ENCODE data around the gene TM4SF4.

The TM4SF4 gene

DNA sequence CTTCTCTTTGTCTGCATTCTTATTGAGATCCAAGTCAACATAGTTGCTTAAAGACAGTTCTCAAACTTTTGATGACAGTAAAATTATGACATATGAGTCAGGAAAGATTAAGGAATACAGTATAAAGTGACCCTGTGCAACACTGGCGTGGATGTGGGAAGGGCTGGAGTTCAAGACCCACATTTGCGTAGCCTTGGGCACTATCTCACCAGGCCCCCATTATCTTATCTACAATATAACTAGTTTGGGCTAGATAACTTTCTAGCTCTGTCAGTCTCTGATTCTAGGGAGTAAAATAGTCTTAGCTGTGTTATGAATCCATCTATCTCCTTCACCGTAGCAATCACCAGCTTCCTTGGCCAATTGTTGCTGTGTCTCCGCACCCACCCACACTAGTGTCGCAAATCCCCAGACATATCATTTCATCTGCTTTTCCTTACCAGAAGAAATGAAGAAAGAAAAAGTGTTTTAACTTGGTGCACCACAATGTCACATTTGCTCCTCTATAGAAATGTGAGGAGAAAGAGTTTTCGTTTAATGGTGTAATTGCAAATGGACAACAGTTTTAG, 14.9 kb upstream of the TM4SF4 start:
- Histone ChIP-seq H4K8ac (ENCODE audit: low read depth, low read length) (no peak overlapping the region), H3K9me3 (ENCODE audit: insufficient read depth, low read depth, low read length) (peaks cover 3% of the 10 kb centered on the region), H3K4me1 (ENCODE audit: control insufficient read depth in 1 of 2, insufficient read depth in 2 of 2, low read length in 2 of 2) (peaks cover 3 to 5% of the 10 kb centered on the region in 2 experiments), H3K4me3 (ENCODE audit: low read depth, low read length) (no peak overlapping the region), H2BK12ac (ENCODE audit: low read length) (no peak overlapping the region), H3K79me2 (ENCODE audit: control insufficient read depth, insufficient read depth, low read length, poor library complexity) (no peaks in the 10 kb centered on the region), H2AFZ (ENCODE audit: insufficient read depth, low read length, poor library complexity) (no peak overlapping the region), H4K12ac (ENCODE audit: low read depth, low read length) (no peak overlapping the region), H3K79me1 (ENCODE audit: low read length) (no peaks in the 10 kb centered on the region), H3K4me2 (ENCODE audit: low read length) (no peak overlapping the region), H2BK5ac (ENCODE audit: low read depth, low read length, poor library complexity) (no peak overlapping the region), H3K9ac (ENCODE audit: low read length) (no peak overlapping the region), H3K36me3 (ENCODE audit: control insufficient read depth in 1 of 2, insufficient read depth in 2 of 2, low read length in 2 of 2) (no peaks in the 10 kb centered on the region), H3K27me3 (ENCODE audit: insufficient read depth, low read length) (no peaks in the 10 kb centered on the region), H2BK120ac (ENCODE audit: insufficient read depth, low read length, poor library complexity) (no peak overlapping the region), H3K14ac (ENCODE audit: low read length) (no peak overlapping the region), H3K27ac (ENCODE audit: low read depth, low read length) (no peak overlapping the region), H3K18ac (ENCODE audit: low read length) (no peak overlapping the region), H3K23ac (ENCODE audit: low read length) (no peak overlapping the region), H2AK5ac (ENCODE audit: low read length) (no peak overlapping the region), H4K91ac (ENCODE audit: low read depth, low read length) (no peak overlapping the region), H3K4ac (ENCODE audit: low read depth, low read length) (no peak overlapping the region)
- DNase-seq = no peak
- WGBS (ENCODE audit: extremely low coverage, insufficient coverage, insufficient read length) = 100% methylated on average over 1 of the region's 6 CpGs

DNA sequence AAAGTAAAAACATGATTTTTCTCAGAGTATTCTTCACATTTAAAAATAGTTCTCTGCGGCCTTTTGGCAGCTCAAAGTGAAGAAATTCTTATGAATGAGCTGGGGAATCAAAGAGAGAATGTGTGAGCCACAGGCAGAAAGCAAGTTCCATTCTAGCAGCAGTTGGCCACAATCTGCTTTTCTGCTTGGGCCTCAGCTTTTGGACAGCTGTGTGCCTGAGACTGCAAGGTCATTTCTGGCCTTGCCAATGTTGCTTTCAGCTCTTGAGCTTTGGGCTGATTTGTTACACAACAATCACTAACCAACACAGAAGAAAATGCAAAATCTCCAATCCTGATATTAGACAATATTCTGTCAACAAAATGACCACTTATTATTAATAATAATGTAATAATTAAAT, 14.4 kb upstream of the TM4SF4 start:
- Histone ChIP-seq H4K8ac (ENCODE audit: low read depth, low read length) (no peak overlapping the region), H2BK5ac (ENCODE audit: low read depth, low read length, poor library complexity) (no peak overlapping the region), H3K36me3 (ENCODE audit: control insufficient read depth in 1 of 2, insufficient read depth in 2 of 2, low read length in 2 of 2) (no peaks in the 10 kb centered on the region), H2AFZ (ENCODE audit: insufficient read depth, low read length, poor library complexity) (no peak overlapping the region), H3K4ac (ENCODE audit: low read depth, low read length) (no peak overlapping the region), H3K27me3 (ENCODE audit: insufficient read depth, low read length) (no peaks in the 10 kb centered on the region), H3K9me3 (ENCODE audit: insufficient read depth, low read depth, low read length) (peaks cover 6% of the 10 kb centered on the region), H3K27ac (ENCODE audit: low read depth, low read length) (no peak overlapping the region), H3K79me1 (ENCODE audit: low read length) (no peaks in the 10 kb centered on the region), H3K4me1 (ENCODE audit: control insufficient read depth in 1 of 2, insufficient read depth in 2 of 2, low read length in 2 of 2) (peaks cover 0 to 2% of the 10 kb centered on the region in 2 experiments), H4K12ac (ENCODE audit: low read depth, low read length) (no peak overlapping the region), H2BK12ac (ENCODE audit: low read length) (no peak overlapping the region), H3K18ac (ENCODE audit: low read length) (no peak overlapping the region), H3K79me2 (ENCODE audit: control insufficient read depth, insufficient read depth, low read length, poor library complexity) (no peaks in the 10 kb centered on the region), H2AK5ac (ENCODE audit: low read length) (no peak overlapping the region), H4K91ac (ENCODE audit: low read depth, low read length) (no peak overlapping the region), H3K23ac (ENCODE audit: low read length) (no peak overlapping the region), H3K9ac (ENCODE audit: low read length) (no peak overlapping the region), H3K14ac (ENCODE audit: low read length) (no peak overlapping the region), H2BK120ac (ENCODE audit: insufficient read depth, low read length, poor library complexity) (no peak overlapping the region), H3K4me2 (ENCODE audit: low read length) (no peak overlapping the region), H3K4me3 (ENCODE audit: low read depth, low read length) (no peak overlapping the region)
- no peak for DNase-seq
- no CpG with 5 or more reads among the region's 1 CpG for WGBS (ENCODE audit: extremely low coverage, insufficient coverage, insufficient read length)

DNA sequence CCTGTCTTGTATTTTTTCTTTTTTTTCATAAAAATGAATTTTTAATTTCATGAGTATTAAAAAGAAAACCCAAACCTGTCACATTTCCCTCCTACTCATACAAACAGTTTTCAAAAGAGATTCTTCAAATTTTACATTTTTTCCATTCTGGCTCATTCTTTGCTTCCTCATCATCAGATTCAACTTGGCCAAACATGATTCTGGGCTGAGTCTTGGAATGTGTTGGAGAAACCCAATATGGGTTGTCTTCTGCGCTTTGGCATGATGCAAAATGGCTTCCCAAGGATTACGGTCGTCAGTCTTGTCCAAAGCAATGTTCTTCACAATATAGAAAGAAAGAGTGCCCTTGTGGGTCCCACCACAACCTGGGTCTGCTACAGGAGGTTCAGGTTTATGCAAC, 12.4 kb upstream of the TM4SF4 start:
- Histone ChIP-seq H2AK5ac (ENCODE audit: low read length) (no peak overlapping the region), H3K27ac (ENCODE audit: low read depth, low read length) (no peak overlapping the region), H3K79me1 (ENCODE audit: low read length) (no peaks in the 10 kb centered on the region), H3K9ac (ENCODE audit: low read length) (no peak overlapping the region), H3K4me1 (ENCODE audit: control insufficient read depth in 1 of 2, insufficient read depth in 2 of 2, low read length in 2 of 2) (peaks cover 3% of the 10 kb centered on the region in 2 experiments), H2BK12ac (ENCODE audit: low read length) (no peak overlapping the region), H3K79me2 (ENCODE audit: control insufficient read depth, insufficient read depth, low read length, poor library complexity) (no peaks in the 10 kb centered on the region), H3K4me3 (ENCODE audit: low read depth, low read length) (no peak overlapping the region), H4K91ac (ENCODE audit: low read depth, low read length) (no peak overlapping the region), H3K14ac (ENCODE audit: low read length) (no peak overlapping the region), H3K36me3 (ENCODE audit: control insufficient read depth in 1 of 2, insufficient read depth in 2 of 2, low read length in 2 of 2) (no peaks in the 10 kb centered on the region), H3K4ac (ENCODE audit: low read depth, low read length) (no peak overlapping the region), H3K18ac (ENCODE audit: low read length) (no peak overlapping the region), H4K8ac (ENCODE audit: low read depth, low read length) (no peak overlapping the region), H4K12ac (ENCODE audit: low read depth, low read length) (no peak overlapping the region), H2AFZ (ENCODE audit: insufficient read depth, low read length, poor library complexity) (no peak overlapping the region), H2BK5ac (ENCODE audit: low read depth, low read length, poor library complexity) (no peak overlapping the region), H2BK120ac (ENCODE audit: insufficient read depth, low read length, poor library complexity) (no peak overlapping the region), H3K9me3 (ENCODE audit: insufficient read depth, low read depth, low read length) (peaks cover 6% of the 10 kb centered on the region), H3K27me3 (ENCODE audit: insufficient read depth, low read length) (no peaks in the 10 kb centered on the region), H3K4me2 (ENCODE audit: low read length) (no peak overlapping the region), H3K23ac (ENCODE audit: low read length) (no peak overlapping the region)
- peak in 1 of 2 donors; percentile 43 for DNase-seq
- no CpG with 5 or more reads among the region's 3 CpGs for WGBS (ENCODE audit: extremely low coverage, insufficient coverage, insufficient read length)

GRCh38 chr3:149462581-149463011, 11.9 kb upstream of the TM4SF4 start:
- DNase-seq = no peak
- H2BK5ac ChIP-seq (ENCODE audit: low read depth, low read length, poor library complexity) = no peak overlapping the region

More at GRCh38 chr3:149462581-149463011, 11.9 kb upstream of the TM4SF4 start:
- Histone ChIP-seq H4K12ac (ENCODE audit: low read depth, low read length) (no peak overlapping the region), H4K8ac (ENCODE audit: low read depth, low read length) (no peak overlapping the region), H2AK5ac (ENCODE audit: low read length) (no peak overlapping the region), H3K14ac (ENCODE audit: low read length) (no peak overlapping the region), H3K27ac (ENCODE audit: low read depth, low read length) (no peak overlapping the region), H3K4me2 (ENCODE audit: low read length) (no peak overlapping the region), H2BK12ac (ENCODE audit: low read length) (no peak overlapping the region), H2BK120ac (ENCODE audit: insufficient read depth, low read length, poor library complexity) (no peak overlapping the region), H3K27me3 (ENCODE audit: insufficient read depth, low read length) (no peaks in the 10 kb centered on the region), H3K4me1 (ENCODE audit: control insufficient read depth in 1 of 2, insufficient read depth in 2 of 2, low read length in 2 of 2) (peaks cover 3% of the 10 kb centered on the region in 2 experiments), H3K4ac (ENCODE audit: low read depth, low read length) (no peak overlapping the region), H3K79me1 (ENCODE audit: low read length) (no peaks in the 10 kb centered on the region), H3K23ac (ENCODE audit: low read length) (no peak overlapping the region), H3K18ac (ENCODE audit: low read length) (no peak overlapping the region), H3K9ac (ENCODE audit: low read length) (no peak overlapping the region), H3K4me3 (ENCODE audit: low read depth, low read length) (no peak overlapping the region), H2AFZ (ENCODE audit: insufficient read depth, low read length, poor library complexity) (no peak overlapping the region), H3K9me3 (ENCODE audit: insufficient read depth, low read depth, low read length) (peaks cover 6% of the 10 kb centered on the region), H4K91ac (ENCODE audit: low read depth, low read length) (no peak overlapping the region), H3K36me3 (ENCODE audit: control insufficient read depth in 1 of 2, insufficient read depth in 2 of 2, low read length in 2 of 2) (no peaks in the 10 kb centered on the region), H3K79me2 (ENCODE audit: control insufficient read depth, insufficient read depth, low read length, poor library complexity) (no peaks in the 10 kb centered on the region)
- WGBS (ENCODE audit: extremely low coverage, insufficient coverage, insufficient read length) = no CpG with 5 or more reads among the region's 2 CpGs

Data from trophoblast cell (in vitro differentiated cells and primary cell).